GM13976 (cell line): ENCODE results near the gene CNN1.
"Not testable (repeated sequence)": the region's sequence is repeated elsewhere in the genome, so short reads cannot be mapped to it uniquely, and the experiment has no call there.

ENCODE experiments used
- DNase-seq: peaks from one replicate; pipeline ENCODE4 v3.0.0; 2012; ENCODE audit warnings: low spot score
- CTCF ChIP-seq: IDR thresholded peaks from 2 replicates; pipeline ENCODE4 v1.5.1; 2012; ENCODE audit warnings: borderline replicate concordance, mild to moderate bottlenecking; ENCODE audit not compliant: insufficient read depth; ENCODE audit errors: extremely low read depth, missing control alignments, control extremely low read depth
- in situ Hi-C: fragments of 300-500 bp; cut with MboI; formaldehyde crosslinking; loops from one replicate; pipeline ENCODE4 v1.12.0; 2022; ENCODE audit warnings: low sequenced_read_pairs, mixed read lengths, inconsistent platforms; ENCODE audit not compliant: unreplicated experiment

Gene CNN1

GRCh38 chr19:11594084-11594483 is 55.4 kb downstream of the CNN1 start:
- in situ Hi-C loops: no loop called here
- TF ChIP-seq CTCF: no peak
- no peak for DNase-seq

DNA sequence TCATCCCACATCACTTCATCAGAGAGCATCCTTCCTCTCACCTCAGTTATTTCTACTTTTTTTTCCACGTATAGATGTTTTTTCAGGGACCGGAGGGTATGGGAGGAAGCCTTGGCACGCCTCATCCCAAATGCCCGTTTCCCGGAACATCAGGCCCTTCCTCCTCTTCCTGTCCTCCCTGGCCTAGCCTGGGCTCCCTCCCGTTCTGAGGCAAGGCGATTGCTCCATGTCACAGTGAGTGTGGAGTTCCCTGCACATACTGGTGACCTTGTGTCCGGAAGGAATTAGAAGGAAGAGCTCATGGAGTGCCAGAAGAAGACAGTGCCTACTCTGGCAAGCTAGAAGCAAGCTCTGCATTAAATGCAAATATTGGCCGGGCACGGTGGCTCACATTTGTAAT is 57.5 kb downstream of the CNN1 start:
- in situ Hi-C loops: no loop called here
- no peak for TF ChIP-seq CTCF

DNA sequence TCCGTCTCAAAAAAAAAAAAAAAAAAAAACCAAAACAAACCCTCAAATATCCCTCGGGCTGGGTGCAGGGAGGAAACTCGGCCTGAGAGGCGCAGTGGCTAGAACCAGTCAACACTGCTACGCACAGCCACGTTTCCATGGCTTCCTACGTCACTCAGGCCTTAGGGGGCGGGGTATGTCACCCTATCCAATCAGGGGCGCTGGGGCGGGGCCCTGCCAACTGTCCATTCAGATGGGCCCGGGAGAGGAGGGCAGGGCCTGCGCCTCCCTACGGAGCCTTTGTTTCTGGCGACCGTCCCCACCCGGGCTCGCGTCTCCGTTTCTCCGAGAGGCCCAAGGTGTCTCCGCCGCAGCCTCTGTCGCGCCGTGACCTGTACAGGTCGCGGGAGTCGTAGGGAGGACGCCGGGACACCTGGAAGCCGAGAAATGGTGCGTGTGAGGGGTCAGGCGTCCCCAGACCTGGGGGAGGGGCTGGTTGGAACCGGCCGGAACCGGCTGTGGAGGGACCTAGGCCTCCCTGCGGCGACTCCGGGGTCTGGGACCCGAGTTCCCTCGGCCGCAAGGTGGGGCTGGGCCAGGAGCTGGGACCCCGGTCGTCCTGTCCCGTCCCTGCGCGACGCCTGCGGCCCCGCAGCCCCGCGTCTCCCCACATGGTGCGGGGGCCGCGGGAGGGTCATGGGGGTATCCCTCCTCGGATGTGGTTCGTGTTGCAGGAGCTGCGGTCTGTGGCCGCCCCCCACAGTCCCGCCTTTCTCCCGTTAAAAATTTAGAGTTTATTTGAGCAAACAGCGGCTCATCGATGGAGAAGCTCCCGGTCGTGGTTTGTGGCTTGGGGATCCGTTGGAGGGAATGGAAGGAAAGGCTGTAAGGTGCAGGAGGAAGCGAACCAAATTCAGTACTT is 58.8 kb downstream of the CNN1 start, which contains the start of gene ZNF627:
Gene ZNF627, plus strand, starts transcription at position 282 of the 901 bp plus-strand sequence. Its CDS starts 145 bp downstream, at position 427.
- peak; percentile 98 for DNase-seq
- in situ Hi-C loops: no loop called here
- no peak for TF ChIP-seq CTCF

More for the DNA sequence above, 57.5 kb downstream of the CNN1 start:
- no peak for DNase-seq

DNA sequence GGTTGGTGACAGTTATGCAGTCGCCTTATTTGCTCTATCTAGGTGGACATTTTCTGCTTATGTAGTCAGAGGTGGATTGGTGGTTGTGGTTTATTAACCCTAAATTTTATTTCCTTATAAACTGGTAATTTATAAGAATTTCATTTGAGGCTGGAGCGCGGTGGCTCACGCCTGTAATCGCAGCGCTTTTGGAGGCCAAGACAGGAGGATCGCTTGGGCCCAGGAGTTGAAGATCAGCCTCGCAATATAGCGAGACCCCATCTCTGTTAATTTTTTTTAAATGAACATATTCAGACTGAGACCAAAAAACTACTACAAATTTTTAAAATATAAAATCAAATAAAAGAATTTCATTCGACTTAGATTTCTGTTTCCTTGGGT is 59.4 kb downstream of the CNN1 start:
- DNase-seq: no peak
- TF ChIP-seq CTCF: no peak
- in situ Hi-C loops: no loop called here

- no peak for TF ChIP-seq CTCF
- in situ Hi-C loops: no loop called here
- DNase-seq: no peak
These were observed 60.1 kb downstream of the CNN1 start for GRCh38 chr19:11598746-11599145.

DNA sequence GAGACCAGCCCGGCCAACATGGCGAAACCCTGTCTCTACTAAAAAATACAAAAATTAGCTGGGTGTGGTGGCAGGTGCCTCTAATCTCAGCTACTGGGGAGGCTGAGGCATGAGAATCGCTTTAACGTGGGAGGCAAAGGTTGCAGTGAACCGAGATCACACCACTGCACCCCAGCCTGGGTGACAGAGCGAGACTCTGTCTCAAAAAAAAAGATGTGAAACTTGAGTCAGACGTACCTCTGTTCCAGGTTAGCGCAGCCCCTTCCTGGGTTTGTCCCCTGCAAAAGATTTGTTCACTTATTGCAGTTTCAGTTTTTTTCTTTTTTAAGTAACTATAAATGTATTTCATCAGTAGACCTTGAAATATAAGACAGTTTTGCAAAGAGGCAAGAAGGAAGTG is 61.1 kb downstream of the CNN1 start:
- DNase-seq, in situ Hi-C loops: not testable (repeated sequence)
